Transverse colon (tissue), 4 donors: ENCODE results near the gene EYS. TPM values are rescaled to one million over a fixed set of nuclear protein-coding genes. Genes with fewer than 3 reads are reported as not detected.

Experiments used
- DNase-seq: peaks from one replicate; pipeline ENCODE4 v3.0.0-alpha.2; 2019
- H3K27ac ChIP-seq, 4 donors: fragments of 200-600 bp; sonication (generic); 2 replicates each; pipeline ENCODE4 v1.5.1; 2016 to 2018; ENCODE audit warnings: inconsistent platforms in 4 of 4
- H3K27me3 ChIP-seq: fragments of 200-600 bp; sonication (generic); 2 replicates; pipeline ENCODE4 v1.5.1; 2017; ENCODE audit warnings: inconsistent platforms
- H3K36me3 ChIP-seq, 4 donors: fragments of 200-600 bp; sonication (generic); 2 replicates each; pipeline ENCODE4 v1.5.1; 2017 to 2019; ENCODE audit warnings: inconsistent platforms in 4 of 4
- H3K4me1 ChIP-seq, 4 donors: fragments of 200-600 bp; sonication (generic); 2 replicates each; pipeline ENCODE4 v1.5.1; 2017 to 2020; ENCODE audit warnings: inconsistent platforms in 4 of 4
- H3K4me3 ChIP-seq, 4 donors: fragments of 200-600 bp; sonication (generic); 1 replicate in 1 of 4; 2 replicates in 3 of 4; pipeline versions ENCODE4 v1.5.1 to v1.6.1; 2017 to 2019; ENCODE audit warnings: inconsistent platforms in 4 of 4
- H3K9me3 ChIP-seq, 2 donors: fragments of 200-600 bp; sonication (generic); 2 replicates each; pipeline ENCODE4 v1.5.1; 2017 to 2019; ENCODE audit warnings: inconsistent platforms in 2 of 2
- CTCF ChIP-seq, 5 experiments: fragments of 200-600 bp in 3 of 5; fragments of 450-650 bp in 2 of 5; sonication (generic) in 3 of 5; IDR thresholded peaks; 1 replicate in 2 of 5; 2 replicates in 3 of 5; pipeline ENCODE4 v1.5.1; 2016 to 2017; ENCODE audit warnings: antibody characterized with exemption in 5 of 5, inconsistent platforms in 3 of 5, mild to moderate bottlenecking in 2 of 5, moderate library complexity in 1 of 5
- EP300 ChIP-seq: sonication (generic); formaldehyde crosslinking; IDR thresholded peaks from one replicate; pipeline ENCODE4 v1.6.1; 2017; ENCODE audit warnings: antibody characterized with exemption, low read depth
- POLR2A ChIP-seq: fragments of 450-650 bp; IDR thresholded peaks from one replicate; pipeline ENCODE4 v1.6.1; 2016; ENCODE audit warnings: antibody characterized with exemption, mild to moderate bottlenecking, moderate library complexity
- POLR2AphosphoS5 ChIP-seq, 3 donors: sonication (generic); formaldehyde crosslinking; IDR thresholded peaks; one replicate each; pipeline ENCODE4 v1.6.1; 2016; ENCODE audit warnings: antibody characterized with exemption in 3 of 3
- WGBS, 2 donors: methylation state at CpG; one replicate each; pipeline ENCODE4 v1.1.5; 2018; ENCODE audit warnings: low coverage in 1 of 2; 5-methylcytosine and 5-hydroxymethylcytosine counted together
- in situ Hi-C, 4 donors: fragments of 200-750 bp; cut with MboI; loops; one replicate each; pipeline versions ENCODE4 v1.15.0 to v1.15.1; 2017; ENCODE audit warnings: low sequenced_read_pairs in 3 of 4, low pct_ligation_motif_present in 1 of 4, low pct_unique_long_range_greater_than_20kb in 1 of 4
- intact Hi-C: fragments of 100-400 bp; cut with DNase I; formaldehyde crosslinking; loops from one replicate; pipeline ENCODE4 v1.15.1; 2023; ENCODE audit warnings: low total_unique reads
- total RNA-seq, 4 donors: library from RNA; depleted of rRNA; stranded (reverse); fragments of >200 nt; gene quantifications; one replicate each; pipeline ENCODE4 v1.1.0, GENCODE V29; 2016

EYS gene
- total RNA-seq, 4 donors from 2014 or later: 0.41 TPM; not detected in 3

GRCh38 chr6:63797721-63798120, 1909.3 kb downstream of the EYS start:
- H3K36me3 ChIP-seq: no peaks in the 10 kb centered on the region
- no peak overlapping the region for H3K27ac ChIP-seq
- DNase-seq: no peak
- no peak overlapping the region for H3K4me3 ChIP-seq
- in situ Hi-C loops: no loop called here
- H3K4me1 ChIP-seq: no peaks in the 10 kb centered on the region
- TF ChIP-seq POLR2A (no peak), EP300 (no peak), CTCF (IDR thresholded peaks at IDR 0.05) (no peak), POLR2AphosphoS5 (IDR thresholded peaks at IDR 0.05) (no peak)
- intact Hi-C loops: no loop called here
- H3K9me3 ChIP-seq: no peaks in the 10 kb centered on the region
- H3K27me3 ChIP-seq: no peaks in the 10 kb centered on the region

GRCh38 chr6:63795826-63796225, 1911.2 kb downstream of the EYS start:
- intact Hi-C loops (no loop called here), in situ Hi-C loops (no loop called here)
- Histone ChIP-seq H3K36me3 (no peaks in the 10 kb centered on the region), H3K9me3 (no peaks in the 10 kb centered on the region), H3K4me1 (no peaks in the 10 kb centered on the region), H3K27ac (no peak overlapping the region), H3K27me3 (no peaks in the 10 kb centered on the region), H3K4me3 (no peak overlapping the region)
- DNase-seq: no peak
- 95 to 96% methylated on average over 3 of the region's 3 CpGs for WGBS, 2 donors
- TF ChIP-seq POLR2AphosphoS5 (IDR thresholded peaks at IDR 0.05) (no peak), EP300 (no peak), POLR2A (no peak), CTCF (IDR thresholded peaks at IDR 0.05) (no peak)

GRCh38 chr6:63795006-63795405, 1912.0 kb downstream of the EYS start:
- Histone ChIP-seq H3K9me3 (no peaks in the 10 kb centered on the region), H3K4me1 (no peaks in the 10 kb centered on the region), H3K27ac (no peak overlapping the region), H3K36me3 (no peaks in the 10 kb centered on the region), H3K4me3 (no peak overlapping the region), H3K27me3 (no peaks in the 10 kb centered on the region)
- intact Hi-C loops: no loop called here
- no peak for DNase-seq
- TF ChIP-seq CTCF (IDR thresholded peaks at IDR 0.05) (no peak), EP300 (no peak), POLR2AphosphoS5 (IDR thresholded peaks at IDR 0.05) (no peak), POLR2A (no peak)
- in situ Hi-C loops: no loop called here

DNA sequence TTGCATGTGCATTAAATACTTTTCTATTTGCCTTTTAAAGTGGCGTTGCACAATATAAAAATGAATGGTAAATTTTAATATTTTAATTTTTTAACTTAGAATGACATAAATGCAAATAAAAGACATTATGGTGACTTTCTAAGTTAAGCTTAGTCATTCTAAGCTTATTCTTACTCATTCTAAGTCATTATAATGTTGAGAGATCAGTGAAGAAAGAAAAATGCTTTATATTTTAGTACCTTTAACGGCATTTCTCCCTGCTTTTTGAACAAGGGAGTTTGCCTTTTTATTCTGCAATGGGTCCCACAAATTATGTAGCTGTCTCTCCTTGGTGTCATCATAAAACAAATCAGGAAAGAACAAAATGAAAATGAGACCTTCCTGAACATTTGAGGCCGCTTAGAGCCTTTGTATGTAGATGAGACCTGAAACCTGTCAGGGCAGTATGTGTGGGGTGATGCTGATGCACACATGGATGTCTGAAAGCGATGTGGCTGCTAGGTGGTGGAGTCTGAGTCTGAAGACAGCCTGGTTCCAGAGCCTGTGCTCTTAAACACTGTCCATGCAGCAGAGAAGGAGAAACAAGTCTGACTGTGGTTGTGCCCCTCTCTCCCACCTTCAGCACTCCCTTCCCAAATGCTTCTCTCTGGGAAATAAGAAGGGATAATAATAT, 1913.4 kb downstream of the EYS start:
- no peak for DNase-seq
- Histone ChIP-seq H3K27ac (no peak overlapping the region), H3K4me3 (no peak overlapping the region), H3K4me1 (no peaks in the 10 kb centered on the region), H3K36me3 (no peaks in the 10 kb centered on the region), H3K9me3 (no peaks in the 10 kb centered on the region), H3K27me3 (no peaks in the 10 kb centered on the region)
- intact Hi-C loops: no loop called here
- TF ChIP-seq POLR2AphosphoS5 (IDR thresholded peaks at IDR 0.05) (no peak), CTCF (IDR thresholded peaks at IDR 0.05) (no peak), EP300 (no peak), POLR2A (no peak)
- WGBS, 2 donors: 76 to 77% methylated on average over 4 of the region's 4 CpGs
- in situ Hi-C loops: no loop called here
